ENCODE measurements around the gene HOXC11. TPM values are rescaled to one million over a fixed set of nuclear protein-coding genes. Genes with fewer than 3 reads are reported as not detected.

The HOXC11 gene
- total and polyA plus RNA-seq, 10 of the 15 experiments (the other 5 are each of a cell fraction or from before 2014, with no cell fraction given) = not detected

DNA sequence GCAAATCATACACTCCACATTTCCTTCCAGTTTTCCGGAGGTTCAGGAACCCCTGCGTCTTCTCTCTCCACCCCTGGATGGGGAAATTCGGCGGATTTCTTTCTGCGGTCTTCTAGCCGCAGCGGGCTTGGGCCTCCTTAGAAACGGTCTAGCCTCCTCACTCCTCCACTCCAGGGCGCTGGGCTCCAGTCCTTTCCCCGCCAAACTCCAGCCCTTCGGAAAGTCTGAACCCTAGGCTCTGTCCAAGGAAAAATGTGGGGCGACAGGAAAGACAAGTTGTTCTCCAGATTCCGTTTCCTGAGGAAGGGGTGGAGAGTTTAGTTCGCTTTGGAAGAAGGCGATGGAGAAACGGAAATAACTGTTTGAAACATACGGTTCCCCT is 10.6 kb downstream of the HOXC11 start:
- Histone ChIP-seq H3K4me1 (ENCODE audit: control insufficient read depth, insufficient read depth, low read length) (peaks cover 21% of the 10 kb centered on the region), H3K9ac (ENCODE audit: control insufficient read depth, insufficient read depth, low read length) (no peak overlapping the region), H3K4me2 (ENCODE audit: control insufficient read depth, insufficient read depth) (no peak overlapping the region), H4K20me1 (ENCODE audit: control insufficient read depth, insufficient read depth) (peaks cover 2% of the 10 kb centered on the region; the same call in 1 of the 2 replicates), H3K27ac (ENCODE audit: control insufficient read depth, insufficient read depth) (no peak overlapping the region), H3K9me3 (replicated peaks; ENCODE audit: control insufficient read depth, insufficient read depth, low read length) (no peaks in the 10 kb centered on the region), H2AFZ (ENCODE audit: control insufficient read depth, low read depth, low read length) (no peak overlapping the region), H3K27me3 (replicated peaks in 1 of 2; ENCODE audit: control insufficient read depth in 2 of 2, insufficient read depth in 2 of 2, low read length in 1 of 2) (peaks cover 35 to 54% of the 10 kb centered on the region in 2 experiments), H3K4me3 (no peak overlapping the region), H3K36me3 (ENCODE audit: control insufficient read depth in 2 of 2, insufficient read depth in 2 of 2, low read length in 1 of 2) (no peaks in the 10 kb centered on the region), H3K79me2 (ENCODE audit: control insufficient read depth, insufficient read depth, low read length) (no peaks in the 10 kb centered on the region)
- ChIA-PET SMC1A (ENCODE audit: uncharacterized antibody, unreplicated experiment) (no interaction called here), CTCF (interaction anchor here (5.5 kb wide), 1 partner anchor 223 kb away, joined by 54 read pairs; no protein-coding TSS in a partner anchor), POLR2A (no interaction called here), RAD21 (ENCODE audit: unreplicated experiment) (no interaction called here)
- 21% methylated on average over 17 of the region's 17 CpGs for WGBS (ENCODE audit: insufficient coverage, insufficient replicate concordance, low lambda C conversion rate, missing lambda C conversion rate)
- FAIRE-seq (no peak), DNase-seq (ENCODE audit: low read depth, low spot score) (no peak), ATAC-seq (no peak)
- intact Hi-C loops (cut with micrococcal nuclease; ENCODE audit: unreplicated experiment) (loop anchor here (10.0 kb wide), 2 partner anchors 189 to 279 kb away; no protein-coding TSS in a partner anchor), in situ Hi-C loops (cut with MboI) (no loop called here)
- TF ChIP-seq, protein P1, sequence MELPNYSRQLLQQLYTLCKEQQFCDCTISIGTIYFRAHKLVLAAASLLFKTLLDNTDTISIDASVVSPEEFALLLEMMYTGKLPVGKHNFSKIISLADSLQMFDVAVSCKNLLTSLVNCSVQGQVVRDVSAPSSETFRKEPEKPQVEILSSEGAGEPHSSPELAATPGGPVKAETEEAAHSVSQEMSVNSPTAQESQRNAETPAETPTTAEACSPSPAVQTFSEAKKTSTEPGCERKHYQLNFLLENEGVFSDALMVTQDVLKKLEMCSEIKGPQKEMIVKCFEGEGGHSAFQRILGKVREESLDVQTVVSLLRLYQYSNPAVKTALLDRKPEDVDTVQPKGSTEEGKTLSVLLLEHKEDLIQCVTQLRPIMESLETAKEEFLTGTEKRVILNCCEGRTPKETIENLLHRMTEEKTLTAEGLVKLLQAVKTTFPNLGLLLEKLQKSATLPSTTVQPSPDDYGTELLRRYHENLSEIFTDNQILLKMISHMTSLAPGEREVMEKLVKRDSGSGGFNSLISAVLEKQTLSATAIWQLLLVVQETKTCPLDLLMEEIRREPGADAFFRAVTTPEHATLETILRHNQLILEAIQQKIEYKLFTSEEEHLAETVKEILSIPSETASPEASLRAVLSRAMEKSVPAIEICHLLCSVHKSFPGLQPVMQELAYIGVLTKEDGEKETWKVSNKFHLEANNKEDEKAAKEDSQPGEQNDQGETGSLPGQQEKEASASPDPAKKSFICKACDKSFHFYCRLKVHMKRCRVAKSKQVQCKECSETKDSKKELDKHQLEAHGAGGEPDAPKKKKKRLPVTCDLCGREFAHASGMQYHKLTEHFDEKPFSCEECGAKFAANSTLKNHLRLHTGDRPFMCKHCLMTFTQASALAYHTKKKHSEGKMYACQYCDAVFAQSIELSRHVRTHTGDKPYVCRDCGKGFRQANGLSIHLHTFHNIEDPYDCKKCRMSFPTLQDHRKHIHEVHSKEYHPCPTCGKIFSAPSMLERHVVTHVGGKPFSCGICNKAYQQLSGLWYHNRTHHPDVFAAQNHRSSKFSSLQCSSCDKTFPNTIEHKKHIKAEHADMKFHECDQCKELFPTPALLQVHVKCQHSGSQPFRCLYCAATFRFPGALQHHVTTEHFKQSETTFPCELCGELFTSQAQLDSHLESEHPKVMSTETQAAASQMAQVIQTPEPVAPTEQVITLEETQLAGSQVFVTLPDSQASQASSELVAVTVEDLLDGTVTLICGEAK (IDR thresholded peaks at IDR 0.05; ENCODE audit: borderline replicate concordance) = no peak
- TF ChIP-seq RFX5 (IDR thresholded peaks at IDR 0.05; ENCODE audit: low read depth, low read length) (no peak), CBFB (IDR thresholded peaks at IDR 0.05; ENCODE audit: low read depth) (no peak), GABPA (IDR thresholded peaks at IDR 0.05; ENCODE audit: low read depth) (no peak), STAT1 (conservative IDR thresholded peaks at IDR 0.05) (no peak), RAD21 (IDR thresholded peaks at IDR 0.05; ENCODE audit: insufficient read depth, low read depth, low read length) (no peak), BRCA1 (IDR thresholded peaks at IDR 0.05; ENCODE audit: low read depth, low read length) (no peak), ZNF622 (IDR thresholded peaks at IDR 0.05) (no peak), ASH2L (IDR thresholded peaks at IDR 0.05; ENCODE audit: borderline replicate concordance, low read depth) (no peak), BHLHE40 (IDR thresholded peaks at IDR 0.05; ENCODE audit: borderline replicate concordance in 1 of 2, low read depth in 2 of 2, low read length in 1 of 2) (no peak)
- TF ChIP-seq, protein P2, sequence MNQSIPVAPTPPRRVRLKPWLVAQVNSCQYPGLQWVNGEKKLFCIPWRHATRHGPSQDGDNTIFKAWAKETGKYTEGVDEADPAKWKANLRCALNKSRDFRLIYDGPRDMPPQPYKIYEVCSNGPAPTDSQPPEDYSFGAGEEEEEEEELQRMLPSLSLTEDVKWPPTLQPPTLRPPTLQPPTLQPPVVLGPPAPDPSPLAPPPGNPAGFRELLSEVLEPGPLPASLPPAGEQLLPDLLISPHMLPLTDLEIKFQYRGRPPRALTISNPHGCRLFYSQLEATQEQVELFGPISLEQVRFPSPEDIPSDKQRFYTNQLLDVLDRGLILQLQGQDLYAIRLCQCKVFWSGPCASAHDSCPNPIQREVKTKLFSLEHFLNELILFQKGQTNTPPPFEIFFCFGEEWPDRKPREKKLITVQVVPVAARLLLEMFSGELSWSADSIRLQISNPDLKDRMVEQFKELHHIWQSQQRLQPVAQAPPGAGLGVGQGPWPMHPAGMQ (IDR thresholded peaks at IDR 0.05; ENCODE audit: borderline replicate concordance) = no peak
- TF ChIP-seq, protein P3, sequence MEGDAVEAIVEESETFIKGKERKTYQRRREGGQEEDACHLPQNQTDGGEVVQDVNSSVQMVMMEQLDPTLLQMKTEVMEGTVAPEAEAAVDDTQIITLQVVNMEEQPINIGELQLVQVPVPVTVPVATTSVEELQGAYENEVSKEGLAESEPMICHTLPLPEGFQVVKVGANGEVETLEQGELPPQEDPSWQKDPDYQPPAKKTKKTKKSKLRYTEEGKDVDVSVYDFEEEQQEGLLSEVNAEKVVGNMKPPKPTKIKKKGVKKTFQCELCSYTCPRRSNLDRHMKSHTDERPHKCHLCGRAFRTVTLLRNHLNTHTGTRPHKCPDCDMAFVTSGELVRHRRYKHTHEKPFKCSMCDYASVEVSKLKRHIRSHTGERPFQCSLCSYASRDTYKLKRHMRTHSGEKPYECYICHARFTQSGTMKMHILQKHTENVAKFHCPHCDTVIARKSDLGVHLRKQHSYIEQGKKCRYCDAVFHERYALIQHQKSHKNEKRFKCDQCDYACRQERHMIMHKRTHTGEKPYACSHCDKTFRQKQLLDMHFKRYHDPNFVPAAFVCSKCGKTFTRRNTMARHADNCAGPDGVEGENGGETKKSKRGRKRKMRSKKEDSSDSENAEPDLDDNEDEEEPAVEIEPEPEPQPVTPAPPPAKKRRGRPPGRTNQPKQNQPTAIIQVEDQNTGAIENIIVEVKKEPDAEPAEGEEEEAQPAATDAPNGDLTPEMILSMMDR (IDR thresholded peaks at IDR 0.05 in 2 of 3, conservative IDR thresholded peaks at IDR 0.05 in 1 of 3; ENCODE audit: control insufficient read depth in 2 of 3, extremely low read depth in 1 of 3, insufficient read depth in 1 of 3, low read depth in 3 of 3, low read length in 3 of 3) = no peak
- no TSS peak for BruUV-seq (replicated peaks)

All from GM12878 (cell line).